ENCODE measurements around the gene ACSM3. TPM values are rescaled to one million over a fixed set of nuclear protein-coding genes. Genes with fewer than 3 reads are reported as not detected.
A peak's percentile ranks its signal among the peaks of the same experiment; 100 is the strongest.

The ACSM3 gene
- total and polyA plus RNA-seq, 9 of the 15 experiments (the other 6 are each of a cell fraction or from before 2014, with no cell fraction given) = 112 to 420 (median 182) TPM

GRCh38 chr16:20741554-20742285, 22.1 kb upstream of the ACSM3 start, which contains the start of gene THUMPD1 (continued):
- TF ChIP-seq MGA (IDR thresholded peaks at IDR 0.05) (peak; percentile 86), ZNF696 (CRISPR knock-in tag; conservative IDR thresholded peaks at IDR 0.05) (no peak), MAFF (IDR thresholded peaks at IDR 0.05; ENCODE audit: low read length) (no peak), ZBTB34 (CRISPR knock-in tag; IDR thresholded peaks at IDR 0.05) (no peak), ZNF639 (CRISPR knock-in tag; conservative IDR thresholded peaks at IDR 0.05 in 1 of 2, IDR thresholded peaks at IDR 0.05 in 1 of 2) (peak in 1 of 2 experiments; percentile 47; a peak in 1 of 4 replicates), MLLT1 (IDR thresholded peaks at IDR 0.05) (peak; percentile 80 to 95)
- TF ChIP-seq, protein P1, sequence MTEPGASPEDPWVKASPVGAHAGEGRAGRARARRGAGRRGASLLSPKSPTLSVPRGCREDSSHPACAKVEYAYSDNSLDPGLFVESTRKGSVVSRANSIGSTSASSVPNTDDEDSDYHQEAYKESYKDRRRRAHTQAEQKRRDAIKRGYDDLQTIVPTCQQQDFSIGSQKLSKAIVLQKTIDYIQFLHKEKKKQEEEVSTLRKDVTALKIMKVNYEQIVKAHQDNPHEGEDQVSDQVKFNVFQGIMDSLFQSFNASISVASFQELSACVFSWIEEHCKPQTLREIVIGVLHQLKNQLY (CRISPR knock-in tag; conservative IDR thresholded peaks at IDR 0.05) = no peak

Measured in K562 (cell line).